ENCODE results near the gene RBMY1D.
"Not testable (repeated sequence)": the region's sequence is repeated elsewhere in the genome, so short reads cannot be mapped to it uniquely, and the experiment has no call there.

GRCh38 chrY:21917932-21918331, 23.6 kb upstream of the RBMY1D start, which contains the start of gene RBMY1E:
- not testable (repeated sequence) for TF ChIP-seq JUND (IDR thresholded peaks at IDR 0.05); EZH2phosphoT487 (IDR thresholded peaks at IDR 0.05; ENCODE audit: borderline replicate concordance); POLR2A (IDR thresholded peaks at IDR 0.05; ENCODE audit: borderline replicate concordance, extremely low read depth, insufficient read depth, insufficient read length); CTCF (IDR thresholded peaks at IDR 0.05 in 2 of 3, conservative IDR thresholded peaks at IDR 0.05 in 1 of 3; ENCODE audit: borderline replicate concordance in 1 of 3, insufficient read depth in 1 of 3, low read depth in 2 of 3, low read length in 2 of 3); SP1 (IDR thresholded peaks at IDR 0.05; ENCODE audit: low read depth); RAD21 (IDR thresholded peaks at IDR 0.05; ENCODE audit: low read depth); EZH2 (IDR thresholded peaks at IDR 0.05); ATF3 (IDR thresholded peaks at IDR 0.05); POLR2AphosphoS5 (IDR thresholded peaks at IDR 0.05; ENCODE audit: low read depth, low read length)

All from HCT116 (cell line).